ENCODE results near the gene GRAP.

GRAP gene

DNA sequence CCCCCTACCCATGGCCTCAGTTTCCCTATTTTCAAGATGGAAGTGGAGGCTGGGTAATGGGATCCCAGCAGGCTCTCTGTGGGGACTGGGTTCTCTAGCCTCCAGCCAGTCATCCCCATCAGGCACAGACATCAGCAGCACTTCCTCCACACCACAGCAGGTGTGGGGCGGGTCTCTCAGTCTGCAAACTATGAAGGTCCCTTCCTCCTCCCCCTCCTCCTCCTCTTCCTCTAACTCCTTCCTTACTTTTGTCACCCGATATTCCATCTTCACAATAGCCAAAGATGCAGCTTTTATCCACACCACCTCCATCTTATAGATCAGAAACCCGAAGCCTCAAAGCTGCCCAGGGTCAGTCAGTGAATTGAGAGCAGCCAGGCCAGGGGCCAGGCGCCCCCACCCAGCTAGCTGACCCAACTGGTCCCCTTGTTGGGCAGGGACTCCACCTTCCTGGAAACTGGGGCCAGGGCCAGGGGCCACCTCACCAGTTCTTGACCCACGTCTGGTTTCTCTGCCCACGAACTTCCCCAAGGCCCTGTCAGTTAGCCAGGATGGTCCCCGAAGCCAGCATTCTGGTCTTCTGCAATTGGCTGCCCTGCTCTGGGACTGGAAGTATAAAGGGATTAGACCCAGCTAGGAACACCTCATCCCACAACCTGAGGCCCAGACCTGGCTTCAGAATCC is 44.7 kb downstream of the GRAP start:
- DNase-seq, result no peak

DNA sequence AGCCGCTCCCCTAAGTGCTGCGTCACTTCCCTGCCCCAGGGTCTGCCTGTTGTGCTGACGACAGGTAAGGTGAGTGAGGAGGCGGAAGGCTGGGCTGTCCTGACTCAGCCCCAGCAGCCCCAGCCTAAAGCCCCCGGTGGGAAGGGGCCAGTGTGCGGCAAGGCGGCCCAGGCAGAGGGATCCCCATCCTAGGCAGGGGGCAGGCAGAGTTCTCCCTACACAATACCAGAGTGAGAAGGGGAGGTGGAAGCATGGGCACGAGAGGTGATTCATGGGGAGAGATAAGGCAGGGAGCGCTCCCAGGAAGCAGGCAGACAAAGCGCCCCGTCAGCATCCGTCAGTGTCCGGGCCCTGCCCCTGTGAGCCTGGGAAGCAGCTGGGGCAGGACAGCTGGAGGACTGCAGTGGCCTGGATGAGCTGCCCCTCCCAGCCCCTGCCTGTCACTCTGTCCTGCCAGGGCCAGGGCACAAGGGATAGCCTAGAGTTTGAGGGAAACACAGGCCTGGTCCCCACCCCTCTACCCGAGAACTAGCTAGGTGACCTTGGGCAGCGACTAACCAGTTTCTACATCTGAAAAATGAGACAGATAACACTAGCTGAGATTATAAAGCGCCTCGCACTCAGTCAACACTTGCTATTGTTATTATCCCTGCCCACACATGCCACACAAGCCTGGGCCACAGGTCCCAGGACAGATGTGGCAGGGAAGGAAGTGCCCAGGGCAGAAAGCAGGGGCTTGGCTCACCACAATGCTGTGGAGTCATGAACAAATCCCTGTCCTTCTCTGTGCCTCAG is 46.0 kb downstream of the GRAP start:
- DNase-seq, result peak; percentile 70

DNA sequence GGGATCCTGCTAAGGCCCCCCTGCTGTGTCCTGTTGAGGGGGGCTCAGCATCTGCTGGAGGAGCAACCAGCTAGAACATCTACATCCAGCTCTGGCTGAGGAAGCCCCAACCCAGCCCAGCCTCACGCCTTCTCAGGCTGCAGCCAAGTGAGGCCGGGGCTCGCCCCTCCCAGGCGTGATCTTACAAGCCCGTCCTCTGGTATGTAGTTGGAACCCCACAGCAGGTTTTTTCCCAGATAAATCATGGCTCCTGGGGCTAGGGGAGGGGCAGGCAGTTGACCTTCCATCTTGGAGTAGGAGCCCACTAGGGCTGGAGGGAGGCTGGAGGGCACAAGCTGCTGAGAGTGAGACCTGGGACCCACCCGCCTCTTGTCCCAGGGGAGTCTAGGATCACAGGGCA is 46.8 kb downstream of the GRAP start:
- DNase-seq, result no peak

DNA sequence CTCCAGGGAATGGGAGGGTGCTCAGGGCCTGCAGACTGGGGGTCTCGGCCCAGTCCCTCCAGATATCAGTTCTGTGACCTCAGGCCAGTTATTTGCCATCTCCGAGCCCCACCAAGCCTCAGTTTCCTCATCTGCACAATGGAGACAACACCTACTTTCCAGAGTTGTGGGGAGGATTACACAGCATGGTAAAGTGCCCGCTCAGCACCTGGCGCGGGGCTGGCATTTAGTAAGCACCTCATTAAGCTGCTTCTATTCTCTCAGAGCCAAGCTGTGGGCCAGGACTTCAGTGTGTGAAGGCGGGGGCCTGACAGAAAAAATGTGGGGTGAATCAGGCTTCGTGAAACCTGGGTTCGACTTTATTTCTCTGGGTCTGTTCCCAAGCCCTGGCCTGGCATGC is 47.4 kb downstream of the GRAP start:
- no peak for DNase-seq

DNA sequence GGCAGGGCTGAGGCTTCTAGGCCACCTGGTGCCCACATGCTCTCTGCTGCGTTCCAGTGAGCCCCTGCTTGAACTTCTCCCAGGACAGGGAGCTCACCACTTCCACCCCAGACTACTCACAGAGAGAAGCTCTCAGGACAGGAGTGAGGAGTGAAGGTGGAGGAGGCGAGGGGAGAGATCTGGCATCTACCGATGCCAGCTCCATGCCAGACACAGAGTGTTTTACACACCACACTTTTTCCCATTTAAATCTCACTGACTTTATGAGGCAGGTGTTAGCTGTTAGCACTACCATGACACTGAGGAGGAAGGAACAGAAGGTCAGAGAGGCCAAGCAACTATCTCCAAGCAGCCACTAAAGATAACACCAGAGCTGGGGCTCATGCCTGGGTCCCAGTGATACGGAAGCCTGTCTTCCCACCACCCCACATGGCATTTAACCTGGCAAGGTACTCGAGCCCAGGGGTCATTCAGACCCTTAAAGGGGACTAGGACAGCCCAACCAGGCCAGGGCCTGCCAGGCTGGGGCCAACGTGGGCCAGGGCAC is 49.0 kb downstream of the GRAP start:
- DNase-seq, result no peak

DNA sequence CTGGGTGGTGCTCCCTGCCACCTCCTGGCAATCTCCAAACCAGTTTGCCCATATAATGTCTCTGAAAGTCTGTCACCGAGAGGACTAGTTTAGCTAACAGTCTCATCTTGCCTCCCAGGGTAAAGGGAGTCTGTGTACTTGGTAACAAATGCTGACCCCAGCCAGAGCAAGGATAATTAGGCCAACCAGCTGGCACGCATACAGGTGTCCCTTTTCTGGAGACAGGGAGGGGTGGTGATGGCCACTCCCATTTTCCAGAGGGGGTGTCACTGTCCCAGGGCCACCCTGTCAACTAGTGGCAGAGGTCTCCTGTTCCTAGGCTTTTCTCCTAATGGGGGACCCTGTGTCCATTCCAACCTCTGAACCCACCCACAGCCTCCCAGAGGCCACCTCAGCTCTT is 50.3 kb downstream of the GRAP start:
- no peak for DNase-seq

DNA sequence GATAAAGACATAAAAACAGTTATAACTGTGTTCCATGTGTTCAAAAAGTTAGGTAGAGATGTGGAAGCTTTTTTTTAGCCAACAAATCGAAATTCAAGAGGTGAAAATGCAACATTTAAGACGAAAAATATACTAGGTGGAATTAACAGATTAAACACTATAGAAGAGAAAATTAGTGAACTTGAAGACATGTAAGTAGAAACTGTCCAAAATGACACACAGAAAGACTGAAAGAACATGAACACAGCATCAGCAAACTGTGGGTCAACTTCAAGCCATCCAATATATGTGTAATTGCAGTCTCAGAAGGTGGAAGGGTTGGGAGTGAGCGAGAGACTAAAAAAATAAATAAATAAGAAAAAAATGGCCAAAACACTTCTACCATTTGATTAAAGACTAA is 51.5 kb downstream of the GRAP start:
- no peak for DNase-seq

DNA sequence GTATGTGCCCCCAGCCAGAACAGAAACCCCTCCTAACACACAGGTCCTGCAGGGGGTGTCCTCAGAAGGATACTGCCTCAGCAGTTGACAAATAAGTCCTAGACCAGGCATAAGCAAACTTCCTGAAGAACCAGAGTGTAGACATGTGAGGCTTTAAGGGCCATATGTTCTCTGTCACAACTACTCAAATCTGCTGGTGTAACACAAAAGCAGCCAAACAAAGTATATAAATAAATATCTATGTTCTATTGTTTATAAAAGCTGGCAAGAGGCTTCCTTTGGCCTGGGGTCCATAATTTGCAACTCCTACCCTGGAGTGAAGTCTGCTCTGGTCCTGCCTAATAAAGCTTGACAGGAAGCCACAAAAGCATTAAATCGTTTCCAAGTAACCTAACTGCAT is 52.1 kb downstream of the GRAP start:
- no peak for DNase-seq

DNA sequence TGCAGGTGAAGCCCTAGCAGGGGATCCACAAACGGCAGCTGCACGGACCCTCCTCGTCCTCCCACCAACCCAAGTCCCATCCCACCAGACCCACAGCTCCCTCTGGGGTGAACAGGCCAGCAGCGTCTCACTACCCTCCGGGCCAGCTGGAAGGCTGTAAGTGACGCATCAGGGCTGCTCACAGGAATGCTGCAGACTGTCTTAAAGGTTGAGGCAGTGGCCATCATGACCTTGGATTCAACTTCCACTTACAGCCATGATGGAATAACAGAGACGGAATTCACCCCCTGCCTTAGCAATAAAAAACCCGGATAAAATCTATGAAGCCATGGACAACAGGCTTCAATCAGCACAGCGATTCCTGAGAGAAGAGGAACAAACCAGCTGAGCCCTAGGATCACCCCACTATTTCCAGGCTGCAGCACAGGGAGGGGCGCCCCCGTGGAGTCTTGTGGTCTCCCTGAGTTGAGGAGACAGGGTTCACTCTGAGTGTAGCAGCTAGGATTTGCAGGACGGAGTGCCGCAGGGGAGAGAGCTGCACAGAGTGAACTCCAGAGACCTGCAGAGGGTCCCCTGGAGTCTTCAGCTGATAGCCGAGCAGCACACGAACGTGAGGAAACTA is 52.7 kb downstream of the GRAP start:
- peak; percentile 19 for DNase-seq

DNA sequence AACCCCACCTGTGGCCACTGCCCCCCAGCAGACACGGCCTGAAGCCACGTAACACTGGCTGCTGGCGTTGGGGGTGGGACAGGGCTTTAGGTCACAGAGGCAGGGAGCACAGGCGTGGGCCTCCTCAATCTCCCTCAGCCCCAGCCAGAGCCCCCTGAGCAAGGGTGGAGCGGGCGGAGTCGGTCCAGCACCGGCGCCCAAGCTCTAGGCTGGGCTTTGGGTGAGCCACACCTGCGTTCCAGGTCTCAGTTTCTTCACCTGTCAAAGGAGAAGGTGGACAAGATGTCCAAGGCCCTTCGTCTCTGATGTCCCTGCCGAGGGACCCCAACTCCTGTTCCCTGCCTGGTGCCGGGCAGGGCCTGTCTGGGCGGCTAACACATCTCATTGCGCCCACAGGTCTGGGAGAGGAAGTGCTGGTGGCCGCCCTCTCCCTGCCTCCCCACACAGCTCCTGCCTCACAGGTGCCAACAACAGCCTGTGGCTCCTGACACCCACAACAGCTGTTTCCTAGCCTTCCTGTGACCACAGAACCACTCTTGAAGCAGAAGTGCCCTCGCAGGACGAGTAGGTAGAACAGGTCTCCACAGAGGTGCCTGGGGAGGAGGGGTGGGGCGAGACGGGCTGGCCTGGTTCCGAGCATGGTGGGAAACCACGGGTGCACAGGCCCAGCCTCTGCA is 54.2 kb downstream of the GRAP start:
- DNase-seq, result no peak

DNA sequence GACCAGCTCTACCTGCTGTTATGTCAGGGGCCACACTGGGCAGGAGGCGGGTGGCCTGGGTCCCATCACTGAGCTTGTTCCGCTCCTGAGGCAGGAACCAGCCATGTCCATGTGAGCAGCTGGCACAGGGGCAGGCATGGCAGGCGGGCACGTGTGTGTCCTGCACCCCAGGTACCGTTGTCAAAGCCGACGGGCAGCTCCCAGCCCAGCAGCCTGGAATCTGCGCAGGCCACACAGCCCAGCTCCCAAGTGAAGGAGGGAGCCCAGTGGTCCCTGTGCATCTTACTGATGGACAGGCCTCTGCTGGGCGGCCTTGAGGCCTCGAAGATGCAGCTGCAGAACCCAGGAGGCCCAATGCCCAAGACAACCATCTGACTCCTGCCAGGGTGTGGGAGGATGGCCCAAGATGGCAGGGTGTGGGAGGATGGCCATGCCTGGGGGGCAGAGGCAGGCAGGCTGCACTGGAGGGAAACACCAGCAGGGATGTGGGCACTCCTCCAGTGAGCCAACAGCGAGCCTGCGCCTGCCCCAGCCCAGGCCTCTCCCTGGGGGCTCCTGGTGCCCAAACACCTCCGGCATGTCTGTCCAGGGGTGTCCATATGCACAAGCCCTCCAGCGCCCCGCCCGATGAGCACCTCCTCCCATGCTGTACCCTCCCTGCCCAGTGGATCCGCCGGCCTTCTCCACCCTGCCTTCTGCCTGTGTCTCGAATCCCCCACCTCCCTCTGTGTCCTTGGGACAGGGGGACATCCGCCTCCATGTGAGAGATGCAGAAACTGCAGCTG is 55.0 kb downstream of the GRAP start:
- no peak for DNase-seq

DNA sequence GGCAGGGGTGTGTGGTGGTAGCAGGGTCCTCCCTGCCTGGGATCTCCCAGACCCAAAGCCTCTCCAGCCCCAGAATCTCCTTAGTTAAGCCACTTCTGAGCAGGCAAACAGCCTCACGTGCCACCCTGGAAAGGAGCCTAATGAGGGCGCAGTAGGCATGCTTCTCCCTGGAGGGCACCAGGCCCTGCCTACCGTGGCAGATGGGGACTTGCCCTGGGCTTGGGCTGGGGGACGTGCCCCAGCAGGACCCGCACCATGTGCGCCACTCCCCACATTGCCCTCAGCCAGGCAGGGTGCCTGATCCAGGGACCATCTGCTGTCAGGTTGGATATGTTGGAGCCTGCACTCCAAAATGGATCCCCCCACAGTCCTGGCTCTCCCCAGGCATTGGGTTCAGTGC is 56.4 kb downstream of the GRAP start:
- no peak for DNase-seq

DNA sequence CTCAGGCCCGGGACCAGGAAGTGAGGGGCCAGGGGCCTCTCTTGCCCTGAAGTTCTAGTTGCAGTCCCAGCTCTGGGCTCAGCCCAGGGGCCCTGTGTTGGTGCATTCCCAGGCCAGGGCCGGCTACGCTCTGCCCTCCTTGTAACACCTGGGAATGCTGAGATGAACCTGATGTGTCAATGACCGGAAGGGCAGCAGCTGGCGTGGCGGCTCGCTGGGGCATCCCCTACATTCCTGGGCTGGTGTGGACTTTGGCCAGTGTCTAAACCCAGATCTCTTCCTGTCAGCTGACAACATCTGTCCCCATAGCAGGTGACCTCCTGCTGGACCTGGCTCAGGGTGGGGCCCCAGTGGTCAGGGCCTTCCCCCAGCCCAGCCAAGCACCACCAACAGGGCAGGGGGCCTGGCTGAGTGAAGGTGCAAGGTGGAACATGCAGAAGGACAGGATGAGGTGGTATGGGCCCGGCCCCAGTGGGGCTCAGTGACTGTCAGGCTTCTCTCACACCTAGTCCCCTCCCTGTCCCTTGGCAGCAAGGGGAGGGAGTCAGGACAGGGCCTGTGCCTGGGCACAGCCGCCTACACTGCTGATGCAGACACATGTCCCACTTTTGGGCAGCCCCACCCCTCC is 58.1 kb downstream of the GRAP start:
- DNase-seq, result no peak

DNA sequence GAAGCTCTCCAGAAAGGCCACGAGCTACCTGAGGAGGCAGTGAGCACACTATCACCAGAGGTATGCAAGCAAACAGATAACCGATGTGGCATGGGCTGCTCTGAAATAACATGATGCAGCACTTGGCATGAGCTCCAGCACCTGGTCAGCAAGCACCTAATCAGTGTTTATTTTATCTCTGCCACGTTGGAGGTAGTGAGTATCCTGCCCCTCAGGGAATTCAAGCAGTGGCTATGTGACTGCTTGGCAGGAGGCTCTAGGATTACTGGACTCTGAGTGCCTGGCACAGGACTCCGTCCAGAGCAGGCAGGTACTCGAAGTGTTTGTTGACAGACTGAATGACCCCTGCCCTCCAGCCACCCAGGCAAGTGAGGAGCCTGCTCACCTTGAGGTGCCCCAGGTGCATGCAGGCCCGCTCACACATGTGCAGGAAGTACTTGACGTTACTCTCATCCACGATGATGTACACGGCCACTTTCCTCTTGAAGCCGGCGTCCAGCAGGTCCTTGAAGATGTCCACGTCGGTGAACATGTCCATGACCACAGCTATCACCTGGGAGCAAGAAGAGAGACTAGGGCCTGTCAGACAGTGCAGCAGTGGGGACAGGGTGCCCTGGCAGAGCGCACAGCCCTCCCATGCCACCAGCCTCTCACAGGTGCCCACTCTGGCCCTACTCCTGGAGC is 58.8 kb downstream of the GRAP start:
- no peak for DNase-seq

DNA sequence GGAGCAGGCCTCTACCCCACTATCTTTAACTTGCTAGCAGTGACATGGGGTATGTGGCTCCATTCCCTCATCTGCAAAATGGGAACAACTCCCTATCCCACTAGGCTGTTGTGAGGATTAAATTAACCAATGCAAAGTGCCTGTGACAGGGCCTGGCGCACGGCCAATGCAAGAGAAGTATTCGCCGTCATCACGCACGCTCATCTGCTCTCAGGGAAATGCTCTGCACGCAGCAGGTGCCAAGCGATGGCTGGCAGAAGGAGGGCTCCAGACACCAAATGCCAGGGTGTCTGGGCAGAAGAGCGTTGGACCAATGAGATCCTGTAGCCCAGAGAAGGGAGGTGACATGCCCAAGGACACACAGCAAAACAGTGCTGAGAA is 59.5 kb downstream of the GRAP start:
- DNase-seq, result no peak

DNA sequence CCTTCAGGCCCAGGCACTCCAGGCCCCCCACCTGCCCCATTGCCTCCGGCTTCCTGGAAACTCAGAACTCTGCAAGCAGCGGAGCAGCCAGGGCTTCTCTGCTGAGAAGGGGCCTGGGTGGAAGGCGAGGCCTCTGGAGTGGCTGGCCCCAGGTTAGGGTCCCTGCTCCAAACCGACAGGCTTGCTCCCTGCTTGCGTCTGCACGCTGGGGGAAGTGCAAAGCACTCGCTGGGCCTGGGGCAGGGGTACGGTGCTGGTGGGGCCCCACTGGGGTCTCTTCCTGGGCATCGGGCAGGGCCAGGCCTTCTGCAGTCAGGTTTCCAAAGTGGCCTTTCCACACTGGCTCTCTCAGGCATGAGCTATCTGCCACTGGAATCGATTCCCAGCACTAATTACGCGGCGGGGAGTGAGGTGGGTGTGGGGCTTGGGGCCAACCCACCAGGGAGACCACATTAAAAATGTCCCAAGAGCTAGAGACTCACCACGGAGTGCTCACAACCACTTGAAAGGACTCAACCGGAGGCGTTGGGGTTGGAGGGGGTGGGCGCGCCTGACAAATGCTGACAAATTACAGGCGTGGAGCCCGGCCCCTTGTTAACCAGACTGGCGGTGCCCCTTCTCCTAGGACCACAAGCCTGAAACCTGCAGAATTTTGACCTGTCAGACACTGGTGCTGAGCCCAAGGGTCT is 60.1 kb downstream of the GRAP start:
- DNase-seq, result no peak

DNA sequence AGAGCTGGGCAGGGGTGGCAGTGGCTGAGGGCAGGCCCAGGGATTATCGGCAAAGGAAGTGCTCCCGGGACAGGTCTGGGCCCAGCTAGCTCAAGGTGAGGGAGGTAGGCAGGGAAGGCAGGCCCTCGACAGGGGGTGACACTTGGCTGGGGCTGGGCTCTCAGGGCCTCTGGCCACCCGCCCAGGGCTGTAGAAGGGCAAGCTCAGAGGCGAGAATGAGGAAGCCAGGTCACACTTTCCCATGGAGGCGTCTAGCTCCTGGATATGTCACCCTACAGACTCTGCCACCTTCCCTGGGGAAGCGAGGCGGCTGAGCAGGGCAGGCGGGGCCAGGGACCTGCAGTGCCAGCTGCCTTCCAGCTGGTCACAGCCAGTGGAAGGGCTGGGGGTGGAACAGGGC is 61.3 kb downstream of the GRAP start:
- DNase-seq, result no peak

DNA sequence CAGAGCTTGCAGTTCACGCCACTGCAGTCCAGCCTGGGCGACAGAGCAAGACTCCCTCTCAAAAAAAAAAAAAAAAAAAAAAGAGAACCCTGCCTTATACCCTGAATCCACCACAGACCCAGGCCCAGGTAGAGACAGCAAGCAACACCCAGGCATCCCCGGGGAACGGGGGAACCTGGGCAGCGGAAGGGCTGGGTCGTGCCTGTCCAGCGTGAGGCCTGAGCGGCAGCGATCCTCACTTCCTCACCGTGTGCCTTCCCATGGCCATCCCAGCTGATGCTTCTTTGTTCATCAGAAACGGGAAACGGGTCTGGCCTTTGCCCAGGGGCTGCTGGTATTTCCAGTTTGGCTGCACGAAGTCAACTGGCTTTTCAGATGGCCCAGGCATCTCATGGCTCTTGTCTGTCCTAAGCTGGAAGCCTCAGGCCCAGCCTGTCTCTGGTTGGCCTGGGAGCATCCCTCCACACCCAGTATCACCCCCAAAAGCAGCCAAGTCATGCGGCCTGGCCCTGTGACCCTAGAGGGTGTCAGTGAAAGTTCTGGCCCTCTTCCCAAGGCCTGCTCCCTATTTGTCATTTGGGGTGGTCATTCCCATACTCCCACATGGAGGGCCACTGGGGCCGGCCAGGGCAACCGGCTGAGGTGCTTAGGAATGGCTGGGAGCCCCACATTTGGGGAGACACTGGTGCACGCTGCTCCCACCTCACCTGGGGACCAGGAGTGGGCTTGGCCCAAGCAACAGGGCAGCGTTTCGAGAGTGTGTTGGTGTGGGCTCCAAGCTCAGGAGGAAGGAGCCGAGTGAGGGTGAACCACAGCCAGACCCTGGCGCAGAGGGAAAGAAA is 62.3 kb downstream of the GRAP start:
- DNase-seq, result no peak

DNA sequence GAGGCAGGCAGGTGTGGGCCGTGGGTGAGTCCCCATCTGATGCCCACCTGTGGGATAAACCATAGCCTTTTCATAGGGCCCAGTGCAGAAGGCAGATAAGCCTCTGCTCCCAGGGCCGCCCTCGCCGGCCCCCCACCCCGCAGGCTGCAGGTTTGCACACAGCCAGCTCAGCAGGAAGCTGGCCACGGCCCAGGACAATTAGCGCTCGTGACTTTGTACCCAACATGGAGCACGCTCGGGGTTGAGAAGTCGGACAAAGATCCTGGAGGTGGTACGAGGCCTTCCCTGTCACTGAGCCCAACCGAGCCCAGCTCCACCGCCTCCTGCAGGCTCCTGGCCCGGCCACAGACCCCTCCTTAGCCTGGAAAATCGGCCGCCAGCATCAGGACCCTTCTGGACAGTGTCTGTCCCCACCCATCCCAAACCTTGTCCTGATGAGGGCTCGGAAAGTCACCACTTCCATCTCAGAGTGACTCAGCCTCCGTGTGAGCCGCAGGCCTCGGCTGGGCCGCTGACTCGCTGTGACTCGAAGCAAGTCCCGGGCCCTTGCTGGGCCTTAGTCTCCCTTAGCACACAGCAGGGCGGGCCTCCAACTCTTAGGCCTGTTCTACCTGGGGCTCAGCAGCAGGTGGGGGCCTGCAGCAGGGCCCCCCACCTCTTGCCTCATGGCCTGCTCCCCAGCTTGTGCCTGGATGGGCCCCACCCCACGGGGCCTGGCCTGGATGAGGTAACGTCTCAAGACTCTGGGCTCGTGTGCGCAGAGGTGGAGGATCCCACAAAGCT is 64.9 kb downstream of the GRAP start:
- peak; percentile 69 for DNase-seq
